Nephron (organoid): ENCODE measurements around the gene RS1.

Experiments used
- H3K27ac Mint-ChIP-seq, 3 experiments: 2 replicates each; pipeline ENCODE4 v1.8.0; 2020; ENCODE audit warnings: mixed read lengths in 3 of 3, mild to moderate bottlenecking in 2 of 3, moderate library complexity in 1 of 3
- H3K27me3 Mint-ChIP-seq: 2 replicates; pipeline ENCODE4 v1.8.0; 2021; ENCODE audit warnings: low read depth, mild to moderate bottlenecking, moderate library complexity, mixed read lengths
- H3K36me3 Mint-ChIP-seq: 2 replicates; pipeline ENCODE4 v1.8.0; 2020; ENCODE audit warnings: low read depth, mixed read lengths
- H3K4me1 Mint-ChIP-seq: 2 replicates; pipeline ENCODE4 v1.8.0; 2020; ENCODE audit warnings: mixed read lengths
- H3K4me3 Mint-ChIP-seq, 3 experiments: 2 replicates each; pipeline ENCODE4 v1.8.0; 2020; ENCODE audit warnings: mild to moderate bottlenecking in 3 of 3, mixed read lengths in 3 of 3, moderate library complexity in 2 of 3
- H3K9me3 Mint-ChIP-seq: 2 replicates; pipeline ENCODE4 v1.8.0; 2020; ENCODE audit warnings: mixed read lengths
- CTCF ChIP-seq, 3 experiments: fragments of 200-600 bp; sonication (generic); IDR thresholded peaks; one replicate each; pipeline ENCODE4 v1.5.0; 2021; ENCODE audit warnings: antibody characterized with exemption in 3 of 3; ENCODE audit not compliant: unreplicated experiment in 3 of 3

The RS1 gene

DNA sequence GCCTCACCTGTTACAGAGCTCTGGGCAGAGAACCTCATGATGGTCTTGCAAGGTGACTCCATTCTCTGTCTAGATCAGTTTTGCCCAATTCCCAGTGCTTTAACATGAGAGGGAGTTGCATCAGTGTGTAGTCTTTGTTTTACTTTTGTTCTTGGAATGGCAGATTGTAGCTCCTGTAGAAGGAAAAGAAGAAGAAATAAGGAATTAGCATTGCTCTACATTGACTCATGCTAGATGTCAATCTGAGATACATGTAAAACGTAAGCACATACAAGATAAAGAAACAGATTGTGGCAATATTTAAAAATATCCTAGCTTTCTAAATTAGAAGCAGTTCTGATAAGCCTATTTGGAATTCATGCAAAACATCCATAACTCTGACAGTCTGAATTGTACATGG lies 19.5 kb upstream of the RS1 start:
- Mint-ChIP-seq H3K36me3 (no peaks in the 10 kb centered on the region), H3K27ac (no peak overlapping the region), H3K9me3 (peaks cover 33% of the 10 kb centered on the region), H3K4me3 (no peak overlapping the region), H3K4me1 (no peaks in the 10 kb centered on the region), H3K27me3 (no peaks in the 10 kb centered on the region)
- no peak for TF ChIP-seq CTCF (IDR thresholded peaks at IDR 0.05; ENCODE audit: unreplicated experiment in 3 of 3)

DNA sequence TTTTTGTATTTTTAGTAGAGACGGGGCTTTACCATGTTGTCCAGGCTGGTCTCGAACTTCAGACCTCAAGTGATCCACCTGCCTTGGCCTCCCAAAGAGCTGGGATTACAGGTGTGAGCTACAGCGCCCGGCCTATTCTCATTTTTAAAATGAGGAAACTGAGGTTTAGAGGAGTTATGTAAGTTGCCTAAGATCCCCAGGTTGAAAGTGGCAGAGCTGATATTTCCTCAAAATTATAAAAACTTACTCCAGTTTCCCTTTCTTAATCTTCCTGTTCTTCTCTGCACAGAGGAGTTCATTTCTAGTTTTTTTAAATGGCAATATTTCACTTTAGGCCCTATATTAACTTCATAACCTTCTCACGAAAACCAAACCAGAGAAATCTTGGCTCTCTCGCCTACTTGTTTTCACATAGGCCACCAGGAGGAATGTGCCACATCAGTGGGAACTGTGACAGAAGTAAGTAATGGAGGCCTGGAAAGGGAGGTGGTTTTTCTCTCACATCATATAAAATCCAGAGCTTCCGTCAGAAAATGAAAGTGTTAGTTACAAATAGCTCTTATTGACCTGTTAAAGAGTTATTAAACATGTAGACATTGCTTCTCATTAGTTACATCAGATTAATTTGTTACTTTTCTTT lies 16.1 kb upstream of the RS1 start:
- Mint-ChIP-seq H3K36me3 (no peaks in the 10 kb centered on the region), H3K27me3 (no peaks in the 10 kb centered on the region)

GRCh38 chrX:18682979-18683387 lies 11.1 kb upstream of the RS1 start:
- Mint-ChIP-seq H3K27ac (no peak overlapping the region), H3K9me3 (peaks cover 18% of the 10 kb centered on the region), H3K4me1 (no peaks in the 10 kb centered on the region), H3K4me3 (no peak overlapping the region), H3K36me3 (no peaks in the 10 kb centered on the region), H3K27me3 (no peaks in the 10 kb centered on the region)
- TF ChIP-seq CTCF (IDR thresholded peaks at IDR 0.05; ENCODE audit: unreplicated experiment in 3 of 3) = no peak

More for the DNA sequence above, 16.1 kb upstream of the RS1 start:
- Mint-ChIP-seq H3K4me3 (no peak overlapping the region), H3K9me3 (peaks cover 23% of the 10 kb centered on the region), H3K4me1 (no peaks in the 10 kb centered on the region), H3K27ac (no peak overlapping the region)
- TF ChIP-seq CTCF (IDR thresholded peaks at IDR 0.05; ENCODE audit: unreplicated experiment in 3 of 3) = no peak

DNA sequence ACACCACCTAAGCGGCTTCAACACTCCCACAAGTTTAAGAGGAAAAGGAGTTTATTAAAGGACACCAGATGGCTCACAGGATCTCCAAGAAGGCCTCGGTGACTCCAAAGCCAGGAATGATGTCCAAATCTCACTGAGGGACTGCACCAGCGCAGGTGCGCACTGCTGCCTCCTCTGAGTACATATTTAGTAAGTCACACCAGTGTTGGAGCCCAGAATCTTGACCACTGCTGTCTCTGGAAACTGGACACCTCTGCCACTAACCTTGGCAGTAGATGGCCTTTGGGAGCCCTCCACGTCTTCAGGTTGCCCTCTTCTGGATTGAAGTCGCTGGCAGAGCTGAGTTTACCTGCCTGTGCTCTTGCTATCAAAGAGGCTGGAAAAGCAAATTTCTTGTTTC lies 10.1 kb upstream of the RS1 start:
- no peak overlapping the region for H3K27ac Mint-ChIP-seq
- no peaks in the 10 kb centered on the region for H3K27me3 Mint-ChIP-seq
- peaks cover 17% of the 10 kb centered on the region for H3K9me3 Mint-ChIP-seq

DNA sequence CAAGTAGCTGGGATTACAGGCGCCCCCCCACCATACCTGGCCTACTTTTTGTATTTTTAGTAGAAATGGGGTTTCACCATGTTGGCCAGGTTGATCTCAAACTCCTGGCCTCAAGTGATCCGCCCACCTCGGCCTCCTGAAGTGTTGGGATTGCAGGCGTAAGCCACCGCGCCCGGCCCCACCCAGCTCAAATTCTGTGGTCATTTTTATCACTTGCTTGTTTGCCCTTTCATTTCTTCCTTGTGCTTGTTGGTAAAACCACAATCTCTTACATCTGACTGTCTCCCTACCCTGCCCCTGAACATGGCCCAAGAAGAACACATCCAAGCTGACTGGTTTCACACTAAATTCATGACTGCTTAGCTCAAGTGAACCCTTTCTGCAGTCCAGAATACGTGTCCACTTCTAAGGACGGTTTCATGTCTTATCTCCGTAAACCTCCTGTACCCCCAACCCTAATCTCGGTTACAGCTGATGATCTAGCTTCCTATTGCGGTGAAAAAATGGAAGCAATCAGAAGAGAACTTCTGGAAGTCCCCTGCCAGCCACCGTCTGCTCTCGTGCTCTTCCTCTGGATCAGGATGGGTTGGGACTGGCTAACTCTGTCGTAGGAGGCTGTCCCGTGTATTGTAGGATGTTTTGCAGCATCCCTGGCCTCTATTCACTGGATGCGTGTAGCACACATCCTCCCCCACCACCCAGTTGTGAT lies 5.4 kb upstream of the RS1 start:
- TF ChIP-seq CTCF (IDR thresholded peaks at IDR 0.05; ENCODE audit: unreplicated experiment in 3 of 3) = no peak
- Mint-ChIP-seq H3K27me3 (no peaks in the 10 kb centered on the region), H3K27ac (no peak overlapping the region), H3K4me1 (no peaks in the 10 kb centered on the region), H3K4me3 (peak overlapping the region; percentile 32 to 81 (median 59)), H3K9me3 (peaks cover 18% of the 10 kb centered on the region), H3K36me3 (no peaks in the 10 kb centered on the region)

More for the DNA sequence above, 10.1 kb upstream of the RS1 start:
- H3K4me1 Mint-ChIP-seq = no peaks in the 10 kb centered on the region
- TF ChIP-seq CTCF (IDR thresholded peaks at IDR 0.05; ENCODE audit: unreplicated experiment in 3 of 3) = no peak
- H3K36me3 Mint-ChIP-seq = no peaks in the 10 kb centered on the region
- no peak overlapping the region for H3K4me3 Mint-ChIP-seq

GRCh38 chrX:18676470-18676869 lies 4.6 kb upstream of the RS1 start:
- peak overlapping the region; percentile 78 to 81 (median 80) for H3K4me3 Mint-ChIP-seq
- no peaks in the 10 kb centered on the region for H3K27me3 Mint-ChIP-seq

More at GRCh38 chrX:18676470-18676869, 4.6 kb upstream of the RS1 start:
- Mint-ChIP-seq H3K4me1 (no peaks in the 10 kb centered on the region), H3K36me3 (no peaks in the 10 kb centered on the region), H3K9me3 (peaks cover 18% of the 10 kb centered on the region), H3K27ac (peak overlapping the region in 1 of 3 experiments; percentile 64)
- TF ChIP-seq CTCF (IDR thresholded peaks at IDR 0.05; ENCODE audit: unreplicated experiment in 3 of 3) = peak; percentile 14 to 27 (median 23)
